ENCODE data around the gene FBXW5. TPM values are rescaled to one million over a fixed set of nuclear protein-coding genes. Genes with fewer than 3 reads are reported as not detected.

The FBXW5 gene
- total RNA-seq, 1 donor: 157 TPM

DNA sequence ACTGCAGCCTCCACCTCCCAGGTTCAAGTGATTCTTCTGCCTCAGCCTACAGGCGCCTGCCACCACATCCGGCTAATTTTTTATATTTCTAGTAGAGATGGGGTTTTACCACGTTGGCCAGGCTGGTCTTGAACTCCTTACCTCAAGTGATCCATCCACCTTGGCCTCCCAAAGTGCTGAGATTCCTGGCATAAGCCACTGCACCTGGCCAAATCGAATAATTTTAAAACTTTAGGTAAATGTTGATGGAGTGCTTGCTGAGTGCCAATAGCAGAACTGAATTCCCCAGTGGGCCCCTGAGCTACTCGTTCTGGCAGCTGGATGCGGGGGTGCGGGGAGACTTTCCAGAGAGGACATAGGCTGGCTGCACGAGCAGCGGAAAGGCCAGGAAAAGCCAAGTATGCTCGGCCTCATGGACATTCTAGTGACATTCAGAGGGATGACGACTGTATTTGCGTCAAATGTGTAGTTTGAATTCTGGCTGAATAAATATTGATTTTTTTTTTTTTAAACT is 41.4 kb downstream of the FBXW5 start:
- DNase-seq (ENCODE audit: insufficient read length, low spot score, missing footprints): peak; percentile 47
- H3K79me2 ChIP-seq (ENCODE audit: insufficient read depth, low read length): peaks cover 11% of the 10 kb centered on the region
- H3K27ac ChIP-seq (ENCODE audit: low read depth, low read length): peak overlapping the region; percentile 93
- peaks cover 26% of the 10 kb centered on the region for H3K4me1 ChIP-seq (ENCODE audit: insufficient read depth, low read length)
- no peaks in the 10 kb centered on the region for H3K27me3 ChIP-seq (ENCODE audit: insufficient read depth, low read length)
- H3K4me3 ChIP-seq (ENCODE audit: insufficient read depth, low read length): no peak overlapping the region
- H3K9me3 ChIP-seq (ENCODE audit: low read depth, low read length): no peaks in the 10 kb centered on the region
- peaks cover 31% of the 10 kb centered on the region for H3K36me3 ChIP-seq (ENCODE audit: insufficient read depth, low read length)
- no peak overlapping the region for H2AFZ ChIP-seq (ENCODE audit: low read length)
- H3K4me2 ChIP-seq (ENCODE audit: insufficient read depth, low read length): no peak overlapping the region
- TF ChIP-seq, protein P1, sequence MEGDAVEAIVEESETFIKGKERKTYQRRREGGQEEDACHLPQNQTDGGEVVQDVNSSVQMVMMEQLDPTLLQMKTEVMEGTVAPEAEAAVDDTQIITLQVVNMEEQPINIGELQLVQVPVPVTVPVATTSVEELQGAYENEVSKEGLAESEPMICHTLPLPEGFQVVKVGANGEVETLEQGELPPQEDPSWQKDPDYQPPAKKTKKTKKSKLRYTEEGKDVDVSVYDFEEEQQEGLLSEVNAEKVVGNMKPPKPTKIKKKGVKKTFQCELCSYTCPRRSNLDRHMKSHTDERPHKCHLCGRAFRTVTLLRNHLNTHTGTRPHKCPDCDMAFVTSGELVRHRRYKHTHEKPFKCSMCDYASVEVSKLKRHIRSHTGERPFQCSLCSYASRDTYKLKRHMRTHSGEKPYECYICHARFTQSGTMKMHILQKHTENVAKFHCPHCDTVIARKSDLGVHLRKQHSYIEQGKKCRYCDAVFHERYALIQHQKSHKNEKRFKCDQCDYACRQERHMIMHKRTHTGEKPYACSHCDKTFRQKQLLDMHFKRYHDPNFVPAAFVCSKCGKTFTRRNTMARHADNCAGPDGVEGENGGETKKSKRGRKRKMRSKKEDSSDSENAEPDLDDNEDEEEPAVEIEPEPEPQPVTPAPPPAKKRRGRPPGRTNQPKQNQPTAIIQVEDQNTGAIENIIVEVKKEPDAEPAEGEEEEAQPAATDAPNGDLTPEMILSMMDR (IDR thresholded peaks at IDR 0.05; ENCODE audit: extremely low read depth, low read depth, low read length): no peak
- H4K20me1 ChIP-seq (ENCODE audit: insufficient read depth, low read length): peaks cover 2% of the 10 kb centered on the region

DNA sequence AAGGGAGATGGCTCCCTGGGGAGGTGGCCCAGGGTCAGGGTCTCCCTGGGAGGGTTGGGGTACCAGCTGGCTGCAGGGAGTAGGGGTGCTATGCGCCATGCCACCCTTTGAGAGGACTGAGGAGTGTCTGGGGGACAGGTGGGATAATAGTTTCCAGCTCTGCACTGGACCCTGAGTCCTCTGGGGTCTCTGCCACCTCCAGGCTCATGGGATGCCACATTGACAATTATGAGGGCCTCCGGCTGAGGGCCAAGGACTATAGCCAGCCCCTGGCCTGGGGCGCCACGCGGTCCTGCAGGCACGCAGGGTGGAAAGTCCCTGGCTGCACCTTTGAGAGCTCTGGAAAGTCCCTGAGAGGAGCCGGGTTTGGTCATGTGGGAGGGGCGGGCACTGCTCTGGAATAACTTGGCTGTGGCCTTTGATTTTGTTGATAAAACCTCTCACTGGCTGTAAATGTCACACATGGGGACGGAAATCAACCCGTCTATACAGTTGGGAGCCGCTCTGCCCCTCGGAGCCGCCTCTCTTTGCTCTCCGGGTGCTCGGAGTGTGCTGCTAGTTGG is 42.2 kb downstream of the FBXW5 start:
- Histone ChIP-seq H3K4me2 (ENCODE audit: insufficient read depth, low read length) (peak overlapping the region; percentile 54), H3K79me2 (ENCODE audit: insufficient read depth, low read length) (peaks cover 17% of the 10 kb centered on the region), H3K4me3 (ENCODE audit: insufficient read depth, low read length) (peak overlapping the region; percentile 8), H3K4me1 (ENCODE audit: insufficient read depth, low read length) (peaks cover 26% of the 10 kb centered on the region), H2AFZ (ENCODE audit: low read length) (peak overlapping the region; percentile 72), H3K9me3 (ENCODE audit: low read depth, low read length) (no peaks in the 10 kb centered on the region), H3K36me3 (ENCODE audit: insufficient read depth, low read length) (peaks cover 25% of the 10 kb centered on the region), H3K27ac (ENCODE audit: low read depth, low read length) (peak overlapping the region; percentile 93), H3K27me3 (ENCODE audit: insufficient read depth, low read length) (no peaks in the 10 kb centered on the region), H4K20me1 (ENCODE audit: insufficient read depth, low read length) (peaks cover 4% of the 10 kb centered on the region)
- TF ChIP-seq, protein P1 (IDR thresholded peaks at IDR 0.05; ENCODE audit: extremely low read depth, low read depth, low read length): no peak
- DNase-seq (ENCODE audit: insufficient read length, low spot score, missing footprints): peak; percentile 99

DNA sequence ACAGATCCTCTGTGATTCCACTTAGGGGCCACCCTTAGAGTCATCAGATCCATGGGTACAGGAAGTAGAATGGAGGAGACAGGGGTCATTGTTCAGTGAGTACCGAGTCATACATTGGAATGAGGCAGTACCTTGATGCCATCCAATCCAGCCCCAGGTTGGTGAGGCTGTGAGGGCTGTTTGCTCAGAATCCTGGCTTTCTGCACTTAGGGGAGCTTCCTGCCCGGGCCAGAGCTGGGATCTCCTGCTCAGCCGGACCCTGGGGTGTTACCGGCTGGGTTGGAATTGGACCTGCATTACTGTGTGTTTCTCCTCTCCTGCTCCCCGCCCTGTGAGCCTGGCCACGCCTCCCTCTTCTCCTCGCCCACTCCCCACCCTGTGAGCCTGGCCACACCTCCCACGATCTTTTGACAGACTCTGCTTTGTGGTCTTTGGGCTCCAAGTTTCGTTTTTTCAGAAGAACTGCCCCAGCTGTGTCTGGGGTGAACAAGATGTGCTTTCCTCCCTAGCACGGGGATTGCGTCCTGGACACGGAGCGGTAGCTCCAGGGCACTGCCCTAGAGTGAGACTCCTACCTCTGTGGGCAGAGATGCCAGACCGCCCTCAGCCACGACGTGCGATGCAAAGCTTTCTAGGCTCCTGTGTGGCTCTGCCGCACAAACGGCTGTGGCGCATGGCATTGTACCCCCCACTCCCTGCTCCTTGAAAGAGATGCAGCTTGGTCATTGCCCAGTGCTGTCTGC is 42.9 kb downstream of the FBXW5 start:
- TF ChIP-seq, protein P1 (IDR thresholded peaks at IDR 0.05; ENCODE audit: extremely low read depth, low read depth, low read length): no peak
- Histone ChIP-seq H3K4me1 (ENCODE audit: insufficient read depth, low read length) (peaks cover 26% of the 10 kb centered on the region), H3K79me2 (ENCODE audit: insufficient read depth, low read length) (peaks cover 23% of the 10 kb centered on the region), H3K27ac (ENCODE audit: low read depth, low read length) (peak overlapping the region; percentile 93), H3K9me3 (ENCODE audit: low read depth, low read length) (no peaks in the 10 kb centered on the region), H2AFZ (ENCODE audit: low read length) (peak overlapping the region; percentile 76), H3K36me3 (ENCODE audit: insufficient read depth, low read length) (peaks cover 25% of the 10 kb centered on the region), H3K27me3 (ENCODE audit: insufficient read depth, low read length) (no peaks in the 10 kb centered on the region), H3K4me2 (ENCODE audit: insufficient read depth, low read length) (peak overlapping the region; percentile 54), H4K20me1 (ENCODE audit: insufficient read depth, low read length) (peaks cover 4% of the 10 kb centered on the region), H3K4me3 (ENCODE audit: insufficient read depth, low read length) (peak overlapping the region; percentile 8)
- peak; percentile 94 for DNase-seq (ENCODE audit: insufficient read length, low spot score, missing footprints)

DNA sequence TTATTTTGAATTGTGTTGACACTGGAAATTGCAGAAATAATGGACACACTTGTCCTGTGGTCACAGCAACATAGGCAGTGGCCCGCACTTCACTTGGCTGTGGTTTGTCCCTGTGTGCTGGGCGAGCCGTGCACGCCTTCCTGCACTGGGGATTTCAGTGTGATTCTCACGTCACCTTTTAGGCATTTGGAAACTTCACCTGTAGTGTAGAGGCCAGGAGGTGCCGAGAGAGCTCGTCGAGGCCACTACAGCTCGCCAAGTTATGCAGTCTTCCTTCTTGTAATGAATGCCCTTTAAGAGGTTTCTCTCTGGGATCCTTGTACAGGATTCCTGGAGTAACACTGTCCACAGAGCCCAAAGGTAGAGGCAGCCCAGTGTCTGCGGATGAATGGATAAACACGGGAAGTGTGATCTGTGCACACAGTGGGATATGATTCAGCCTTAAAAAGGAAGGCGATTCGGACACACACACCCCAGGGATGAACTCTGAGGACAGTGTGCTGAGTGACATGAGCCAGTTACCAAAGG is 43.5 kb downstream of the FBXW5 start:
- Histone ChIP-seq H3K4me3 (ENCODE audit: insufficient read depth, low read length) (no peak overlapping the region), H3K4me1 (ENCODE audit: insufficient read depth, low read length) (peaks cover 26% of the 10 kb centered on the region), H4K20me1 (ENCODE audit: insufficient read depth, low read length) (peaks cover 4% of the 10 kb centered on the region), H2AFZ (ENCODE audit: low read length) (peak overlapping the region; percentile 76), H3K79me2 (ENCODE audit: insufficient read depth, low read length) (peaks cover 28% of the 10 kb centered on the region), H3K4me2 (ENCODE audit: insufficient read depth, low read length) (peak overlapping the region; percentile 54), H3K27ac (ENCODE audit: low read depth, low read length) (peak overlapping the region; percentile 93), H3K9me3 (ENCODE audit: low read depth, low read length) (no peaks in the 10 kb centered on the region), H3K36me3 (ENCODE audit: insufficient read depth, low read length) (peaks cover 25% of the 10 kb centered on the region), H3K27me3 (ENCODE audit: insufficient read depth, low read length) (no peaks in the 10 kb centered on the region)
- peak; percentile 79 for DNase-seq (ENCODE audit: insufficient read length, low spot score, missing footprints)
- TF ChIP-seq, protein P1 (IDR thresholded peaks at IDR 0.05; ENCODE audit: extremely low read depth, low read depth, low read length): no peak

Data from osteoblast (primary cell).